Measurements from ENCODE around the gene EYA3.

- TF ChIP-seq CTCF (conservative IDR thresholded peaks at IDR 0.05) (no peak), ZFX (IDR thresholded peaks at IDR 0.05) (no peak)
These were observed 44.0 kb downstream of the EYA3 start for GRCh38 chr1:28044399-28044798.
